HCEC 1CT (cell line): ENCODE measurements around the gene MAPK11.
A peak's percentile ranks its signal among the peaks of the same experiment; 100 is the strongest.

Source experiments
- DNase-seq: peaks from one replicate; pipeline ENCODE4 v3.0.0-alpha.2; 2017

MAPK11 gene

DNA sequence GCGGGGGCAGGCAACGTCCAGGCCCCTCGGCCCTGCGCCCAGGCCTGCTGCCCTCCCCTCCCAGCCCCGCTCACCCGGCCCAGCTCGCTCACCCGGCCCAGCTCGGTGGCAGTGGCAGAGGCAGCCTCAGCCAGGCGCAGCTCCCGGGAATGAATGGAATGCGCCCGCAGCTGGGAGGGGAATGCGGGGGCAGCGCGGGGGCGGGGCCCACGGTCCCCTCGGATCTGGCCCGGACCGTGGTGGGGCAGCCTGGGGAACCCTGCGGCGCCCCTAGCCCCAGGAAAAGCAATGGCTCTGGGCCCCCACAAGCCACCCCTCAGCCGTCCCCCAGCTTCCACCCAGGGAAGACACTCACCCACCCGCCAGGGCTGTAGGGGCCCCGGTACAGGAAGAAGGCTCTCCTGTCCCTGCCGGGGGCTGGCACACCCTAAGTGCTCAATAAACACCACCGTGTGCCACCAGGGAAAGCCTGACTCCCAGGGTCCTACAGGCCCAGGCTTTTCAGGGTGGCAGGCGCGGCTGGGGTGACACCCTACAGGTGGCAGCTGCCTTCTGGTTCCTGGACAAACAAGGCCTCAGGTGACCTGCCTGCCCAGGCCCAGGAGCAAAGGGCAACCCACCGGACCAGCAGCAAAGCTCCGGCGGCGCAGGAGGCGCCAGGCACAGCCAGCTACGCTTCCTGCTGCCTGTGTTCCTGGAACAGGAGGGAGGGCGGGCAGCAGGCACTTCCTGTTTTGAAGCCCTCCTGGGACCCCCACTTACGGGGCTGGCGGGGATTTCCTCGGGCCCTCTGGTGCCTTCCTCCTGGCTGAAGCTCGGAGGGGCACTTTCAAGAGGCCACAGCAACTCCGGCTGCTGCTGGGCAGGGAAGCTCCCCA is 23.5 kb upstream of the MAPK11 start:
- DNase-seq, result peak; percentile 69

DNA sequence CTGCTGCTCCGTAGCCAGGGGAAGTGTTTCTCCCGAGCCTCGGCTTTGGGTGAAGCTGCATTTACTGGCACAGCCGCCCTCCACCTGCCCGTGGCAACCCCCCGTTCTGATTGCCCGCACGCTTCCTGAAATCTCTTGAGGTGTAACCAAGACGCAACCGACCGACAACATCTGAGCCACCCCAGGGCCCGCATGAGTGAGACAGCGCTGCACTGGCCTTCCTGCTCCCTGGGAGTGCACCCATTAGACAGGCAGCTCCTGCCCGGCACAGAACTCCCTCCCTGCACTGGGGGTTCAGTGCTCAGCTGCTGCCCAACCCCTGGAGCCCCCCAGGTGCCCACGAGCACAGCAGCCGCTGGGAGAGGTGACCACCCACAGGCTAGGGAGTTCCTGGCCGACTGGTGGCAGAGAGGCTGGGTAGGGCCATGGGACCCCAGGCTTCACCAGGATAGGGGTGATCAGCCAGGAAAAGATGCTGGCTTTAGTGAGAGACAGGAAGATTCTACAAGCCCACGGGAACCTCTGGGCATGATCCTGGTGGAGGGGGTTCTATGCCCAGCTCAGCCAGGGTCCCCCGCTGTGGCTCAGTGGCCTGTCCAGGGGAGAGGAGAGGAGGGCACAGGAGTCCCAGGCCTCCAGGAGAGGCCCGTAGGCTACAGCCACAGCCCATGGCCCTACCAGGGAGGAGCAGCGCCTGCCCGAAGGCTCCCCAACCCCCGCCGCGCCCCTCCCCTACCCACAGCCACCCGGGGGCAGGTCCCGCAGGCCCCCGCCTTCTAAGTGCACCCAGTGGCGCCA is 22.7 kb upstream of the MAPK11 start:
- no peak for DNase-seq

DNA sequence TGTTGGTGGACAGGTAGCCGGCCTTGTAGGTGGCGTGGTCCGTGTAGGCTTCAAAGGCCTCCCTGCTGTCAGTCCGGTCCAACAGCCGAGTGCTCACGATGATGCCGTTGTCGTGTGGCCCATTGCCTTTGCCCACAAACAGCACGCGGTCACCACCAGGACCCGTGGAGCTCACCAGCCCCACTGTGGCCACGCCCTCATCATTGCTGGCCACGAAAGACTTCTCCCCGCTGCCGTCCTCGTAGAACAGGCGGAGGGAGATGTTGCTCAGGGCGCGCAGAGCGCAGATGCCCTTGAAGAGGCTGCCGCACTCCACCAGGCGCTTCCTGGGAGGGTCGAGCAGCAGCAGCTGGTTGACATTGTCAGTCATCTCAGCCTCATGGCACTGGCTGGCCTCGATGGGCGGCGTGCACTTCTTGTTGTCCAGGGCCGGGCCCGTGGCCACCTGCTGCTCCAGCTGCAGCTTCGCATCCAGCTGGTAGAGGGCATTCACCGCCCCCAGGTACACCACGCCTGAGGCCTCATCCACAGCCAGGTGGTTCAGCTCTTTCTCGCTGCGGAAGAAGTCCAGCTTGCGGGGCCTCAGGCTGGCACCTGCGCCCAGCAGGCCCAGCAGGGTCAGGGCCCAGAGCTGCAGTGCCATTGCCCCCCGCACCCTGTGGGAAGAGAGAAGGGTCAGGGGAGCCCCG is 19.9 kb upstream of the MAPK11 start:
- DNase-seq, result no peak

DNA sequence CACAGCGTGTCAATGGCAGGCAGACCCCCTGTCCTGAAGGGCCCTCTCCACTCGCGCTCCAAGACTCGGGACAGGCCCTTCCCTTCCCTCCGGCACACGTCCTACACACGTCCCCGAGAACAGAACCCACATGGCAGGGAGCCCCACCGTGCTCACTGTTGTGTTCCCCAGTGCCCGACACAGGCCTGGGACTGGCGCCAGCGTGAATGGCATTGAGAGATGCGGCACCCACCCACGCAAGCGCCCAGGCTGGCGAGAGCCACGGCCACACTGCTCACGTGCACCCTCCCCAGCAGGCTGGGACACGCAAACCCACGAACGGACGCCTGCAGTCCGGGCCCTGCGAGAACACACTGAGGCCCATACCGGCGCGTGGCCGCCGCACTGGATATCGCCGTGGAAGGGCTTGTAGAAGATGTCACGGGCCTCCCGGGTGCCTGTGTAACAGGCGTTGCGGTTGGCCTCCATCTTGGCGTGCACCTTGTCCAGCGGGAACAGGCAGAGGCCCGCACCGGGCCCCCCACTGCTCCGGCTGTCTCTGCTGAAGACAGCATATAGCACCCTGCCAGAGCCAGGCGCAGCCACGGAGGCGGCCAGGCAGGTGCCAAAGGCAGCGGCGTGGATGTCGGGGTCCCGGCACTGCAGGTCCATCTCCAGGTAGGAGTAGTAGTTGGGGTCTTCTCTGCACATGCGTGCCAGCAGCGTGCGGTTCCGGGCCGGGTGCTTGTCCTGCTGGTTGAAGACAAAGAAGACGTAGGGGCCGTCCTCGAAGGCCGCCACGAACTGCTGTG is 19.2 kb upstream of the MAPK11 start:
- no peak for DNase-seq

DNA sequence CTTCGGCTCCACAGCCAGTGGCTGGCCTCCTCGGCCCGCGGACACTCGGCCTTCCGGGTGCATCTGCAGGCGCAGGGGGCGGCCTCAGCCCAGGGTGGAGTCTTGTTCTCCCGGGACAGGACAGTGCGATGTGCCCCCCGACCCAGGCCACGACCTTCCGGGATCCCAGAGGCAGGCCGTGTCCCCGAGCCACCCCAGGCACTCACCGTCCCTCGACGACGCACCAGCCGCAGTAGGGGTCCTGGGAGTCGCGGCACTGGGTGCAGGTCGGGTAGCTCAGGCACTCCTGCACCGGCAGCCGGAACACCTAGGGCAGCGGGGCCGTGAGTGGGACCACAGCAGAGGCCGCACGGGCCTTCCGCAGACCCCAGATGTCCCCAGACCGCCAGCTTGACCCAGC is 17.6 kb upstream of the MAPK11 start:
- no peak for DNase-seq

DNA sequence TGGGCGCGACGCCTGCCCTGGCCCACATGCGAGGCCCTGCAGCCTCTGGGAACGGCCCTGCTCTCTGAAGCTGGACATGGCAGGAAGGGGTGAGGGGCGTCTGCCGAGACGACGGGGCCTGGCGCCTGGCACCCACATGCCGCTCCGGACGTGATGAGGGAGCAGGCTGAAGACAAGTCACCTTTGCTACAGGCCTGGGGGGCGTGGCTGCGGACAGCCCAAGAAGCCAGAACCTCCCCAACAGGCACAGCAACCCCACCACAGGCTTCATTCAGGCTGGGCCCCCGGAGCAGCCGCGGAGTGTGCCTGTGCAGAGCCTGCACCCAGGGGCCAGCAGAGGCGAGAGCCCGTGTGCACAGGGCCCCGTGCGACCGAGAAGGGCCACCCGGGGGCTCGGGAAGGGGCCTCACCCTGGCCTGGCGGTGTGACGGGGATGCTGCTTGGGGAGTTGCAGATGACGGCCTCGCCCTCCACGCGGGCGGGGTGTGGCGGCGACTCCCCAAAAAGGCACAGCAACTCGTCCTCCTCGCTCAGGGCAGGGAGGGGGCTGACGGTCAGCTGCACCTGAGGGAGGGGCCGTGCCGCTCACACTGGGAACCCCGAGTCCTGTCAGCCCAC is 16.6 kb upstream of the MAPK11 start:
- no peak for DNase-seq

DNA sequence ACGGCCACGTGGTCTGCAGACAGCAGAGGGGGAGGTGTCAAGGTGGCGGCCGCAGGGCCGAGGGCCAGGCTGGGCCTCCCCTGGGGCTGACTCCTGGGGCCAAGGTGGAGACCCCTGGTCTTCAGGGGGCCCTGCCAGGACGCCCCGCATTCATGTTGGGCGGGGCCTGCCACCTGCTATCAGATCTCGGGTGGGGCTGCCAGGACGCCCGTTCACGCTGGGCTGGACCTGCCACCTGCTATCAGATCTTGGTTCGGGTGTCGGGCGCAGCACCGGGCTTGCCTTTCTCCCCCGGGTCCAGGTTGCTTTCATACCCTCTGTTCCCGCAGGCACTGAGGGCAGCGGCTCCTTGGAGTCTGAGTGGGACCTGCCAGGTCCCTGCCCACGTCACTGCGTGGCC is 16.1 kb upstream of the MAPK11 start:
- no peak for DNase-seq

DNA sequence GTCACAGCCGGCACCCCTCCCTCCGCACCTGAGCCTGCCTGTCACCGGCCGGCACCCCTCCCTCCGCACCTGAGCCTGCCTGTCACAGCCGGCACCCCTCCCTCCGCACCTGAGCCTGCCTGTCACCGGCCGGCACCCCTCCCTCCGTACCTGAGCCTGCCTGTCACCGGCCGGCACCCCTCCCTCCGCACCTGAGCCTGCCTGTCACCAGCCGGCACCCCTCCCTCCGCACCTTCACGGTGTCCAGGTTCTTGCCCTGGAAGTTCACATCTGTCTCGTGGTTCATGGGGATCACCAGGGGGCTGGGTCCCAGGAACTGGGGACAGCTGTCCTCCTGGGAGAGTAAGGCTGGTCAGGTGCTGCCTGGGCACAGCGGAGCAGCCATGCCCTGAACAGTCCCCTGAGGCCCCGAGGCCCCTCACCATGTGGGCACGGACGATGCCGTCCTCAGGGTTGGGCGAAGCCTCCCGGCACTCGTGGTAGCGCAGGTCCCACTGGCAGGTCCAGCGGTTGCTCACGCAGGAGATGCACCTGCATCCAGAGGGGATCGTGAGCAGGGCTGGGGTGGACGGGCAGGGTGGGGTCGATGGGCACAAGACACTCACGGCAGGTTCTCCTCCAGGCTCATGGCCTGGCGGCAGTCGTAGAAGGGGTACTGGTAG is 15.5 kb upstream of the MAPK11 start:
- DNase-seq, result no peak

DNA sequence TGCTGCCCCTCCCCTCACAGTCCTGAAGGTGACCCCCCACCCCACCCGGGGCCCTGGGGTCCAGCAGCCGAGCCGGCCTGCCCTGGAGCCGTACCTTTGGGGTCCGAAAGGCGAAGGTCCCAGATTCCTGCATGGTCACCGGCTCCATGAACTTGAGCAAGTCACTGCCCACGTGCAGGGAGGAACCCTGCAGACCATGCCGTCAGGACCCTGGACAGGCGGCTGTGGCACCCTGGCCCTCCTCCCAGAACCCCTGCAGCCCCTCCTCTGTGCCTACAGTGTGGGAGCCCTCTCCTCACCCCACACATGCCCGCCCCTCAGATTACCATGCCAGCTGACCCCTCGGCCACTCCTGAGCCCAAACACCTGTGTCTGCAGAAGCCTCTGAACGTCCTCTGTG is 14.3 kb upstream of the MAPK11 start:
- DNase-seq, result no peak

DNA sequence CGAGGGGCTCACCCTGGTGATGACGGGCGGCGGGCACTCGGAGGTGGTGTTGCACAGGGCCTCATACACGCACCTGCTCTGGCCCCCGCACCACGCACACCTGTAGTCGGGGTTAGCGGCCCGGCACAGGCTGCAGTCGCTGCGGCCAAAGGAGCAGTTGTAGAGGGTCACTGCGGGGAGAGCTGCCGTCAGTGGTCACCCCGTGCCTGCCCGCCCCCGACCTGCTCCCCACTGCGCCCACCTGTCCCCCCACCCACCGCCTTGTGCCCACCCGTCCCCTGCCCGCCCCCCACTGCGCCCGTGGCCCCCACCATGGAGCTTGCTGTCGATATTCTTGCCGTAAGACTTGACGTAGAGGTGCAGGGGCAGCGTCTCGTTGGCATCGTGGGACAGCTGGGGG is 13.6 kb upstream of the MAPK11 start:
- no peak for DNase-seq

DNA sequence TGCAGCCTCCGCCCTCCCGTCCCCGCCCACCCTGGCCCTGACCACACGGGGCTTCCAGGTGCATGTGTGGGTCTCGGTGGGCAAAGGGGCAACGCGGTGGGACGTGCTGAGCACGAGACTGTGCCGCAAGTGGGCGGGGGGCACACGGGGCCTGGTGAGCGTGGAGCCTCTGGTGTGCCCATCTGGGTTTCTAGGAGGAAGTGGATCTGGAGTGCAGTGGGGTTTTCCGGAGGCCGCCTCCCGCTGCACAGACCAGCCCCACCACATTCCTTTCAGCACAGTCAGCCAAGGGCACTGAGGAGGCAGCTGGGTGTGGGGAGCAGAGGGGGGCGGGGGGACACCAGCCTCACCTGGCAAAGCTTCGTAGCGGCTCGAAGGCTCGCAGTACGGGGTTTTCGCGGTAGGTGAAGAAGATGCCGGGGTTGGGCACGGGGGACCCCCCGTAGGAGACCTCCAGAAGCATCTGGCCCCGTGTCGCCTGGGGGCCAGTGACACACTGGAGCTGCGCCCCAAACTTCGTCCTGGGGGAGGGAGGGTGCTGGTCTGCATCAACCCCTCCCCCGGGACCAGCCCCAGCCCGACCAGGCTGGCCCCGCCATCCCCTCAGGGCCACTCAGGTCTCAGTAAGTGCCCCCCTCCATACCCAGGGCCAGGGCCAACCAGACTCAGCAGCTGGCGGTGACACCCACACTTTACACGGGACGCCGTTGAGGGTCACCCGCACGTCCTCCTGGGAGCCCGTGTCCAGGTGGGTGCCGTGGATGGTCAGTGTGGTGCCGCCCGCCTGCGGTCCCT is 12.4 kb upstream of the MAPK11 start:
- peak; percentile 56 for DNase-seq

DNA sequence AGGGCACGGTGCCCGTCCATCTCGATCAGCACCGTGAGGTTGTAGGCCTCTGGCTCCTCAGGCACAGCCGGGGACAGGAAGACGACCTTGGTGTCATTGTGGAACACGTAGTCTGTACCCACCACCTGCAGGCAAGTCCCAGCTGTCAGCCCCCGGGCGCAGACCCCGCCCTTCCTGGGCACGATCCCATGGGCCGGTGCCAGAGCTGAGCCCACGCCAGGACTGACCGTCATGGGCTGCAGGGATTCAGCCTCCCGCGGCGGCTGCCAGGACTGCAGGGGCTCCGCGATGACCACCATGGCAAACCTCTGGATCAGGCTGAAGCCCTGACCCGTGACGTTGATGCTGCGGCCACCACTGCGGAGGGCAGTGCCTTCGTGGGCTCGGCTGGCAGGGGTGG is 11.8 kb upstream of the MAPK11 start:
- DNase-seq, result no peak

DNA sequence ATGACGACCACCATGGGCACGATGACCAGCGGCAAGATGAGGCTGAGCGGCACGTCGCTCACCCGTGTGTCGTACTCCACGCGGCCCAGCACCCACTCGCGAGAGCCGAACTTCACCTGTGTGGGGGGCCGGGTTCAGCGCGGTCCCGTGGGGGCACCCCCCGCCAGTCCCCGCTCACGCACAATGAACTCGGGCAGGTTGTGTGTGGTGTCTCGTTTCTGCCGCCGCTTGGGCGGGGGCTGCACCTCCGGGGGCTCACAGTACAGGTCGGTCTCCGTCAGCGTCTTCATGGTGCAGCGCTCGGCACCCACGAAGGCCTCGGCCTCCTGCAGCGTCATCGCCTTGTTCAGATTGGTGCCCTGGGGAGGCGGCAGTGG is 11.2 kb upstream of the MAPK11 start:
- DNase-seq, result no peak

DNA sequence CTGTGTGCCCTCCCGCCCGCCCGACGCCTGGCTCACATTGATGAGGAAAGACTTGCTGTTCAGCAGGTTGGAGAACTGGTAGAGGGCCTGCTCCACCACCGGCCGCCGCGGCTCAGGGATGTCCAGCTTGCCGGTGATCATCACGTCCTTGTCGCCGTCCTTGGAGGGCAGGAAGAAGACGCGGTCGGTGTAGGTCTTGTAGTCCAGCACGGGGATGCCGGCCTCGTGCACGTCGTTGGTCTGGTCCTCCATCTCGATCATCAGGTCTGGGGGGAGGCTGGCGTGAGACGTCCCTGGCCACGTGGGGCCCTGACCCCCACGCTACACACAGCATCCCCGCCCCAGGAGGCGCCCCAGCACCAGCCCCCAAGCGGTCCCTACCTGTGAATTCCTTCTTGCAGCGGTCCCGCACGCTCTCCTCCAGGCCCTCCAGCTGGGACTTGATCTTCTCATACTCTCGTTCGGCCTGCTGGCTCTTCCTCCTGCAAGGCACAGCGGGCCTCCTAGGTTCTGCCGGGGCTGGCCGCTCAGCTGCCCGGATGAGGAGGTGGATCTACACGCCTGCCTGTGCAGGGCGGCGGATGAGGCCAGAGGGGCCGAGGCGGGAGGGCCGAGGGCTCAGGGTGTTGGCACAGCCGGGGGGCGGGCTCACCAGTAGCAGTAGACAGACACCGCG is 10.7 kb upstream of the MAPK11 start:
- no peak for DNase-seq

DNA sequence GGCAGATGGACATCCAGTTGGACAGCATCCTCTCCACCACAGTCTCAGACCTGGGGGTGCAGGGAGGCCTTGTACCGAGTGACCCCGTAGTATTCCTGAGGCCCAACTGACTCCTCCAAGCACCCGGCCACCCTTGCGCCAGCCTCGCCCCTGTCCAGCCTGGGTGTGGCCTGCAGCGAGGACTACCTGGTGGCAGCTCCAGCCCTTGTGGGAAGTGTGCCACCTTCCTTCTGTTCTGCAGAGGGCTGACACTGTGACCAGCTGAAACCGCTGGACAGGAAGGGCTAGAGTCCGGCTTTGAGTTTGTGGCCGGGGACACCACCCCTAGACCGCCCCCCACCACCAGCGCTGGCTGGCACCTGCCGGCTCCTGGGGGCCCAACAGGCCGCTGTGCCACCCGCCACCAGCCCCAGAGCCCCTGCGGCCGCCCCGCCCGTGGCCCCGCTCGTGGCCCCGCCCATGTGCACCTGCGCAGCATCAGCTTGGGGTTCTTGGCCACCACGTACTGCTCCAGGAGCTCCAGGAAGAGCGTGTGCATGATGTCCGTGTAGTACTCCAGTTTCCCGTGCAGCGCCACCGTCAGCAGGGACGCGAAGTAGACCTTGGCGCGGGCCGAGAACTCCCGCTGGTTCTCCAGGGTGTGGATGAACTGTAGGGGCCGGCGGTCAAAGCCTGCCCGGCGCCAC is 10.0 kb upstream of the MAPK11 start:
- DNase-seq, result no peak

DNA sequence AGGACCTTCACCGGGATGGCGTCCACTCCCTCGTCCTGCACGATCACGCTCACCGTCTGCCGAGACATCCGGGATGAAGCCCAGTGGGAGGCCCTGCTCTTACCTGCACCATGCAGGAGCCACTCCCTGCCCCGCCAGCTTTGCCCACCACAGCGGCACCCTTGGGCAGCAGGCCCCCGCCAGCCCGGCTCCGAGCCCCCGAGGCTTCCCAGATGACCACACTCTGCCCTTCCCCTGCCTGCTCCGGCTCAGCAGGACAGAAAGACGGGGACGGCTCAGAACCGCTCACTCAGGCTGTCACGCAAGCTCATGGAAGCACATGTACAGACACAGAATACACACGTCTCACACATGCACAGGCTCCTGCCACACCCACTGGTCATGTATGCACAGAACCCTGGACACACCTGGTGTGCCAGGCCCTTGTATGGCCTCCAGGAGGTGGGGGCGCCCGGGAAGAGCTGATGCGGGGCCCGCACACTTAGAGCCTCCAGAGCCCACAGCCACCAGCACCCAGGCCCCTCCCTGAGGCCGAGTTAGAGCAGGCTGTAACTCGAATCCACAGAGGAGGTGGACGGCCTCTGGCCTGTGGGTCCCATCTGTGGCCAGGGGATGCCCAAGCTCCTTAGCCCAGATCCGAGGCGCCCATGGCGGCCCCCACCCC is 8.9 kb upstream of the MAPK11 start:
- DNase-seq, result no peak

DNA sequence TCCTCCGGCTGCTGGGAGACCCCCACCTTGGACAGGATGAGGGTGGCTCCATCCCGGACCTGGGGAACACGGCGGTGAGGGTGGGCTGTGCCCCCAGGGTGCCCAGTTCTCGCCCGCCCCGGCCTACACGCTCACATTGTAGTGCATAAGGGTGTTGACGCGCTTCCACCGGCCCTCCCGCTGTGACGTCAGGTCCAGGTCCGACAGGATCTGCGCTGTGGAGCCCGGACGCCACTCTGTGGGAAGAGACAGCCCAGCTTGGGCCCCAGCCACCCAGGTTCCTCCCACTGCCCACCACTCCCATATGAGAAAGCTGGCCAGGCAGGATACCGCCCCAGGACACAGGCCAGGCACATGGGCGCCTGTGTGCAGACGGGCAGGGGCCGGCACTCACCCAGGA is 8.3 kb upstream of the MAPK11 start:
- DNase-seq, result no peak

DNA sequence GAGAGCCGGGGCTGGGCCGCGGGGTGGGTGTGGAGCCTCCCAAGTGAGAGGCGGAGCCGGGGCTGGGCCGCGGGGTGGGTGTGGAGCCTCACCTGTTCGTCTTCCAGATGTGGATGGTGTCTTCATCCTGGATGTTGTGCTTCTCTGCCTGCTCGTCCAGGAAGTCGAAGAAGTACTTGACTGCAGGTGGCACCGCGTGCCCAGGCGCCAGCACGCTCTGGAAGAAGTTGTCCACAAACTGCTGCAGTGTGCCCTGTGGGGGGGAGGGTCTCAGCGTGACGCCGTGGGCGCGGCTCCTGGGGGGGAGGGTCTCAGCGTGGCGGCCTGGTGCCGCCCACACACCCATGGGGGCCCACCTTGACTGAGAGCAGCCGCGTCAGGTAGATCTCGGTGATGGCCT is 7.6 kb upstream of the MAPK11 start:
- no peak for DNase-seq

DNA sequence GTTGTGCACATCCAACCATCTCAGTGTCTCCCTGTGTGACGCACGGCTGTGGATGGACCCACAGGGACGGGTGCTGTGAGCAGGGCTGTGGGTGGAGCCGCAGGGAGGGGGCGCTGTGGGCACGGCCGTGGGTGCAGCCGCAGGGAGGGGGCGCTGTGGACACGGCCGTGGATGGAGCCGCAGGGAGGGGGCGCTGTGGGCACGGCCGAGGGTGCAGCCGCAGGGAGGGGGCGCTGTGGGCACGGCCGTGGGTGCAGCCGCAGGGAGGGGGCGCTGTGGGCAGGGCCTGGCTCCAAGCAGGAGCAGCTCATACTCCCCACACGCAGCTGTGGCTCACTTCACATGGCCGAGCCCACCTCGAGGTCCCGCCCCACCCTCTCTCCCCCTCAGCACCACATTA is 6.0 kb upstream of the MAPK11 start:
- no peak for DNase-seq
